ENCODE data around the gene PTPRH. TPM values are rescaled to one million over a fixed set of nuclear protein-coding genes. Genes with fewer than 3 reads are reported as not detected.
"Not testable (repeated sequence)": the region's sequence is repeated elsewhere in the genome, so short reads cannot be mapped to it uniquely, and the experiment has no call there.

The PTPRH gene
- polyA plus RNA-seq, 1 donor (not counting 4 experiments of a cell fraction or from before 2014, with no cell fraction given), result 0.17 TPM

- H3K4me3 ChIP-seq (ENCODE audit: control insufficient read depth in 2 of 3, extremely low read depth in 1 of 3, insufficient read depth in 2 of 3, low read depth in 1 of 3, low read length in 3 of 3); FAIRE-seq; DNase-seq (ENCODE audit: low read depth, low spot score); H4K20me1 ChIP-seq (ENCODE audit: control insufficient read depth, extremely low read depth, insufficient read depth, low read length); H3K27me3 ChIP-seq (ENCODE audit: control insufficient read depth, extremely low read depth, insufficient read depth, low read length); H3K9ac ChIP-seq (ENCODE audit: control insufficient read depth, extremely low read depth, insufficient read depth, low read length); H3K4me1 ChIP-seq (ENCODE audit: control insufficient read depth, extremely low read depth, insufficient read depth, low read length); H3K79me2 ChIP-seq (ENCODE audit: control insufficient read depth, insufficient read depth, low read length); H3K9me3 ChIP-seq (ENCODE audit: control insufficient read depth, low read depth, low read length); H3K4me2 ChIP-seq (ENCODE audit: control insufficient read depth, extremely low read depth, insufficient read depth, low read depth, low read length); H3K36me3 ChIP-seq (ENCODE audit: control insufficient read depth in 2 of 2, extremely low read depth in 1 of 2, insufficient read depth in 2 of 2, low read length in 2 of 2); dilution Hi-C loops (cut with MboI; ENCODE audit: extremely low pct_ligation_motif_present, low sequenced_read_pairs); H3K27ac ChIP-seq (ENCODE audit: control insufficient read depth, insufficient read depth, low read length); H3K9me1 ChIP-seq (ENCODE audit: control insufficient read depth, extremely low read depth, insufficient read depth, low read length); H2AFZ ChIP-seq (ENCODE audit: control insufficient read depth, low read length): not testable (repeated sequence)
- peak in 2 of 3 experiments; percentile 0 to 6 for TF ChIP-seq CTCF (optimal IDR thresholded peaks at IDR 0.05 in 1 of 3, IDR thresholded peaks at IDR 0.05 in 1 of 3, conservative IDR thresholded peaks at IDR 0.05 in 1 of 3; ENCODE audit: extremely low read depth in 1 of 3, insufficient read depth in 2 of 3, low read length in 3 of 3)
These were observed 7.1 kb downstream of the PTPRH start for GRCh38 chr19:55202199-55202598.

- dilution Hi-C loops (cut with MboI; ENCODE audit: extremely low pct_ligation_motif_present, low sequenced_read_pairs), result no loop called here
- Histone ChIP-seq H3K9ac (ENCODE audit: control insufficient read depth, extremely low read depth, insufficient read depth, low read length) (no peak overlapping the region), H3K4me1 (ENCODE audit: control insufficient read depth, extremely low read depth, insufficient read depth, low read length) (no peaks in the 10 kb centered on the region), H3K79me2 (ENCODE audit: control insufficient read depth, insufficient read depth, low read length) (no peaks in the 10 kb centered on the region), H3K27ac (ENCODE audit: control insufficient read depth, insufficient read depth, low read length) (no peak overlapping the region), H3K4me3 (ENCODE audit: control insufficient read depth in 2 of 3, extremely low read depth in 1 of 3, insufficient read depth in 2 of 3, low read depth in 1 of 3, low read length in 3 of 3) (no peak overlapping the region), H3K9me1 (ENCODE audit: control insufficient read depth, extremely low read depth, insufficient read depth, low read length) (no peaks in the 10 kb centered on the region), H3K4me2 (ENCODE audit: control insufficient read depth, extremely low read depth, insufficient read depth, low read depth, low read length) (no peak overlapping the region), H3K36me3 (ENCODE audit: control insufficient read depth in 2 of 2, extremely low read depth in 1 of 2, insufficient read depth in 2 of 2, low read length in 2 of 2) (no peaks in the 10 kb centered on the region), H3K27me3 (ENCODE audit: control insufficient read depth, extremely low read depth, insufficient read depth, low read length) (no peaks in the 10 kb centered on the region), H3K9me3 (ENCODE audit: control insufficient read depth, low read depth, low read length) (no peaks in the 10 kb centered on the region), H4K20me1 (ENCODE audit: control insufficient read depth, extremely low read depth, insufficient read depth, low read length) (no peaks in the 10 kb centered on the region), H2AFZ (ENCODE audit: control insufficient read depth, low read length) (no peak overlapping the region)
- DNase-seq (ENCODE audit: low read depth, low spot score) (no peak), FAIRE-seq (no peak)
- TF ChIP-seq CTCF (optimal IDR thresholded peaks at IDR 0.05 in 1 of 3, IDR thresholded peaks at IDR 0.05 in 1 of 3, conservative IDR thresholded peaks at IDR 0.05 in 1 of 3; ENCODE audit: extremely low read depth in 1 of 3, insufficient read depth in 2 of 3, low read length in 3 of 3), result no peak
- TF ChIP-seq EZH2 (IDR thresholded peaks at IDR 0.05; ENCODE audit: low read length), result no peak
These were observed 9.6 kb downstream of the PTPRH start for GRCh38 chr19:55199620-55200204.
